Breast epithelium (tissue), 3 donors: Measurements from ENCODE around the gene RCSD1.

ENCODE experiments used
- POLR2A ChIP-seq: fragments of 450-650 bp; IDR thresholded peaks from one replicate; pipeline ENCODE4 v1.6.1; 2016; ENCODE audit warnings: antibody characterized with exemption, mild to moderate bottlenecking, moderate library complexity
- POLR2AphosphoS5 ChIP-seq, 3 donors: sonication (generic); formaldehyde crosslinking; IDR thresholded peaks; one replicate each; pipeline ENCODE4 v1.6.1; 2017; ENCODE audit warnings: antibody characterized with exemption in 3 of 3
- TF ChIP-seq, protein P1 (sequence below), 3 donors: fragments of 450-650 bp; IDR thresholded peaks; one replicate each; pipeline ENCODE4 v1.5.1; 2016 to 2017; ENCODE audit warnings: antibody characterized with exemption in 3 of 3, mild to moderate bottlenecking in 3 of 3, moderate library complexity in 3 of 3

DNA sequence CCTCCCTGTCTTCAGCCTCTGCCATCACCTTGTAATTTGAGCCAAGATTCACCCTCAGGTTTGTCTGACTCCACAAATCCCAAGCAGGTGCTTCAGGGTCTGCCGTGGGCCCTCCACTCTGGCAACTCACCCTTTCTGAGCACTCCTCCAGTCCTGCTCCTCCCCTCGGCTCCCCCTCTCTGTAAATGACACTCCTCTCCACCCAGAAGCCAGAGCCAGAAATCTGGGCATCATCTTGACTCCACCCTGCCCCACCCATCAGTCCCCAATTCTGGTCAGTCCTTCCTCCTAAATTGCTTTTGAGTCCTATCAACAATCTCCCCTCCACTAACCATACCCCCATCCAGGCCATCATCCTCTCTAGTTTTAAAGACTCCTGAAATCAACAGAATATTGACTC is 40.5 kb downstream of the RCSD1 start:
- TF ChIP-seq, protein P1, sequence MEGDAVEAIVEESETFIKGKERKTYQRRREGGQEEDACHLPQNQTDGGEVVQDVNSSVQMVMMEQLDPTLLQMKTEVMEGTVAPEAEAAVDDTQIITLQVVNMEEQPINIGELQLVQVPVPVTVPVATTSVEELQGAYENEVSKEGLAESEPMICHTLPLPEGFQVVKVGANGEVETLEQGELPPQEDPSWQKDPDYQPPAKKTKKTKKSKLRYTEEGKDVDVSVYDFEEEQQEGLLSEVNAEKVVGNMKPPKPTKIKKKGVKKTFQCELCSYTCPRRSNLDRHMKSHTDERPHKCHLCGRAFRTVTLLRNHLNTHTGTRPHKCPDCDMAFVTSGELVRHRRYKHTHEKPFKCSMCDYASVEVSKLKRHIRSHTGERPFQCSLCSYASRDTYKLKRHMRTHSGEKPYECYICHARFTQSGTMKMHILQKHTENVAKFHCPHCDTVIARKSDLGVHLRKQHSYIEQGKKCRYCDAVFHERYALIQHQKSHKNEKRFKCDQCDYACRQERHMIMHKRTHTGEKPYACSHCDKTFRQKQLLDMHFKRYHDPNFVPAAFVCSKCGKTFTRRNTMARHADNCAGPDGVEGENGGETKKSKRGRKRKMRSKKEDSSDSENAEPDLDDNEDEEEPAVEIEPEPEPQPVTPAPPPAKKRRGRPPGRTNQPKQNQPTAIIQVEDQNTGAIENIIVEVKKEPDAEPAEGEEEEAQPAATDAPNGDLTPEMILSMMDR (IDR thresholded peaks at IDR 0.05), result no peak
- TF ChIP-seq POLR2A (no peak), POLR2AphosphoS5 (IDR thresholded peaks at IDR 0.05) (no peak)
